GM19240 (cell line): ENCODE results near the gene DCDC2C.
"Not testable (repeated sequence)": the region's sequence is repeated elsewhere in the genome, so short reads cannot be mapped to it uniquely, and the experiment has no call there.

Experiments used
- DNase-seq: peaks from one replicate; pipeline ENCODE4 v3.0.0; 2011; ENCODE audit warnings: low spot score; ENCODE audit not compliant: insufficient read length

Gene DCDC2C, protein sequence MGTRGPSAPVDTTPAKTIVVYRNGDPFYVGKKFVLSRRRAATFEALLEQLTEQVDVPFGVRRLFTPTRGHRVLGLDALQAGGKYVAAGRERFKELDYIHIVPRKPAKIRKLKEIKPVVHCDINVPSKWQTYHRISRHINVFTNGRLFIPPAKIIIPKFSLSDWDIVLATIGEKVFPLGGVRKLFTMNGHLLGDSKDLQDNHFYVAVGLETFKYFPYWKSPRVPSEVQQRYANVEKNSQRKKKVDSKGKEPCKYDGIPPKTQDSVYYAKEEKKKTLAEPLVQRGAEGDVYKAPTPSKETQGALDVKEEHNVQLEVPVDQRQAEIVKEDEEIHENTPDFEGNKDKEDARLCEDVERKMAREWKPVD

DNA sequence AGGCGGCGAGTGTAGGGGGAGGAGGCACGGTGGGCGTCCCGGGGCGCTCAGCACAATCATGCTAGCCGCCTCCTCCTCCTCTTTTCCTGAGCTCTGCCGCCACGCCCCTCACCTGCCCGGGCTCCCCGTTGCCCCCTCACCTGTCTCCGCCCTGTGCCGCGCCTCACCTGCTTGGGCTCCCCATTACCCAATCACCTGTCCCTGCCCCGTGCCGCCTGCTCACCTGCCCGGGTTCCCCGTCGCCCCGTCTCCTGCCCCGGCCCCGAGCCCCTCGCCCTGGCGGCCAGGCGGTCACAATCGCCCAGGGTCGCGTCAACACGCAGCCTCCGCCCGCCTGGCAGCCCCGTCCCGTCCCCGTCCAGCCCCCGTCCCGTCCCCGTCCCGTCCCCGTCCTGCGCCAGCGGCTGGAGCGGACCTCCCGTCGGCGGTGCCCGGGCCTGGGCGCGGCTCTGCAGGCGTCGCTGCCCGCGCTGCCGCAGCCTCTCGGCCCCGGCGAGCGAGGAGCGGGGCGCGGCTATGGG lies at the start of gene DCDC2C:
Gene DCDC2C, plus strand, starts transcription at position 340 of the 521 bp plus-strand sequence. Its CDS starts 177 bp downstream, at position 517.
- DNase-seq = no peak

DNA sequence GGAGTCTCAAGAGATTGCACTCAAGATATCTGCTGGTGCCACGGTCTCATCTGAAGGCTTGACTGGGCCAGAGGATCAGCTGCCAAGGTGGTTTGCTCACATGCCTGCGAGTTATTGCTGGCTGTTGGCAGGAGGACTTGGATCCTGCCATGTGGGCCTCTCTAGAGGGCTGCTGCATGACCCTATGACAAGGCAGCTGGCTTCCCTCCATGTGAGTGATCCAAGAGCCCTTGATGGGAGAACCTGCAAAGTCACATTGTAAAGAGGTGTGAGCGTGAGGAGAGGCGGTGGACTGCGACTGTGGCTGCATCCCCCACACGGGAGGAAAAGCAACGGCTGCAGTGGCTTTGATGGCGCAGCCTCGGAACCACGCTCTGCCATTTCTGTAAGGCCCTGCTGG lies 49.4 kb upstream of the DCDC2C start:
- no peak for DNase-seq

DNA sequence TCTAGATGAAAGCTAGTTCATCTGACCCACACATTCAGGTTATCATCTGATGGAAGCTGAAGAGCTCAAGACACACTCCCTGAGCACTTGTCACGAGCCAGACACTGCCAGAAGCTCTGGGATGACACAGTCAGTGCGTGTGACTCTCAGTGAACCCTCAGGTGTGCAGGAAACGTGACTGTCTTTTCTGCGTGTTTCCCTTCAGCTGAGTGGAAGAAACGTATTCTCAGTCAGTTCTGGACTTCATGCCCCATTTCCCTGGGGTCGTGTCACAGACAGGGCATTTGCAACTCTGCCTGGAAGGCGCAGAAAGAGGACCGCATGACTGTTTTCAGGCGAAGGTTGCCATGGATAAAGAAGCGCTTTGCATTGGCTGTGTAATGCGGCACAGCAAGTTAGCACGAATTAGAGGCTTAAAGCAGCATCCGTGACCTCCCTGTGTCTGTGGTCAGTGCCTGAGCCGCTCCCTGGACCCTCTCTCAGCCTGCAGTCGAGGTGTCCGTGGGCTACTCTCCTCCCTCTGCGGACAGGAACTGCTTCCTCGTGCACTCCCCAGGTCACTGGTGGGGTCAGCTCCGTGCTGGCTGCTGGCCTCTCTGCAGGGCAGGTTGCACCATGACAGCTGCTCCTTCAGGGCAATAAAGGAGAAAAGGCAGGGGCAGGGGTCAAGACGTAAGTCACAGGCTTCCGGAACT lies 48.7 kb upstream of the DCDC2C start:
- no peak for DNase-seq

DNA sequence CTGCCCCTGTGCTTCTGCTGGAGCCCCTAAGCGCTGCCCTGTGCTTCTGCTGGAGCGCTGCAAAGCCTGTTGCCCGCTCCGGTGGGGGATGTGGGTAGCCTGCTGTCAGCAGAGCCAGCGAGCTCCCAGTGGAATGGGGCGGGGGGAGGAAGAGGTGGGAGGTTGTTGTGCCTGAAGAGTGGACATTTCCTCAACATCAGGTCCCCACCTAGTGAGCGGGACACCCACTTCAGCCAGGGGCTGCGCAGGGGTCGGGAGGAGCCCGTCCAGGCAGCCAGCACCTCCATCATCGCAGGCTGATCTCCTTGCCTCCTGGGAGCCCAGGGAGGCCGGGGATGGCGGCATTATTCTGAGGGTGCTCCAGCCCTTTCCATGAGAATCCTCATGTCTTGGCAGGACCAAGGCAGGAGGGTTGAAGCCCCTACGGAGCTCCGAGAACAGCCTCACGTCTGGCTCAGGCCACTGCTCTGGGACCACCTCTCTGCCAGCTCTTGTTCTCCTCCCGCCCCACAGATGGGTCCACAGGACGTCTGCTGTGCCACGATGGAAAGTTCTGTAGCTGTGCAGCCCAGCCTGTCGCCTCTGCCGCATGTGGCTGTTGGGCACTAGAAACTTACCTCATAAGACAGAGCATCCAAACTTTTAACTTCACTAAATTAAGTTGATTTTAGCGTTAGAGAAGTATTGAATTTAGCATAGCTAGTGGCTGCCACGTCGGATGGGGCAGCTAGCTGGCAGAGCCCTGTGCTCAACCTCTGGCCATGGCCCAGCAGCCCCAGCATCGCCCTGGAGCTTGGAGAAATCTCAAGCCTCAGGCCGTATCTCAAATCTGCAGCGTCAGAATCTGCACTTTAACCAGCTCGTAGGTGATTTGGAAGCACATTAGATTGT lies 47.3 kb upstream of the DCDC2C start:
- no peak for DNase-seq

DNA sequence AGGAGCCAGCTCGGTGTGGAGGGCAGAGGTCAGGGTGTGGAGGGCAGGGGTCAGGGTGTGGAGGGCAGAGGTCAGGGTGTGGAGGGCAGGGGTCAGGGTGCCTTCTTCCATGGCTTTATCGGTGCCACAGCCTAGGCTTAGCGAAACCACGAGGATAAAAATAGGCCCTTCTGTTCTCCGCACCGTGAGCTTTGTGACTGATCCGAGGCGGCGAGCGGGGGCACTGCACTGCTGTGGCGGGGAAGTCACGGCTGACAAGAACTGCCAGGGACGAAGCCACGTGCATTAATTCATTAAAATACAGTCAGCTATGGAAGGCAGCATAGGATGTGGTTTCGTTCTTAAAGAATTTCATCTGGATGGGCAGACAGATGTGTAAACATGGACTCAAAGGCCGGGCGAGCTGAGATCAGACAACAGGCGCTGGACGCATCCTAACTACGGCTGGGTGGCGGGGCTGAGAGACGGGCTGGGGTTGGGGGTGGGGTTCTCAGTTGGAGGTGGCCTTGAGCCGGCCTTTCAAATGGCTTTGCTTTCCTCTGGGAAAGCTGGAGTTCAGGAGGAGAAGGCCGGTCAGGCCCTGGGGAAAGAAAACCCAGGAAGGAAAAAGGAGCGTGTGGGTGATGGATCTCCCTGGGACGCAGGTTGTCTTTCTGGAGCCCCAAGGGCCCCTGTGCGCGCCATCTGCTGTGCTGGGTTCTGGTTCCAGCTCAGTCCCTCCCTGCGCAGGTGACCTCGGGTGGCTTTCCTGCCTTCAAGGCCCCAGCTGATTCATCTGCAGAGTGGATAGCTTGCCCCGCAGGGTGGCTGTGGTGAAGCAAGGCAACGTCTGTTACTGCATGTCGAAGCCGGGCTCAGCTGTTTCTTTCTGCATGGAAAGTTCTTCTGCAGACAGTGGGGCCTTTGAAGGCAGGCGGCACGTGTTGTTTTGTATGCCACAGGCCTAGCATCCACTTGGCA lies 46.3 kb upstream of the DCDC2C start:
- no peak for DNase-seq

DNA sequence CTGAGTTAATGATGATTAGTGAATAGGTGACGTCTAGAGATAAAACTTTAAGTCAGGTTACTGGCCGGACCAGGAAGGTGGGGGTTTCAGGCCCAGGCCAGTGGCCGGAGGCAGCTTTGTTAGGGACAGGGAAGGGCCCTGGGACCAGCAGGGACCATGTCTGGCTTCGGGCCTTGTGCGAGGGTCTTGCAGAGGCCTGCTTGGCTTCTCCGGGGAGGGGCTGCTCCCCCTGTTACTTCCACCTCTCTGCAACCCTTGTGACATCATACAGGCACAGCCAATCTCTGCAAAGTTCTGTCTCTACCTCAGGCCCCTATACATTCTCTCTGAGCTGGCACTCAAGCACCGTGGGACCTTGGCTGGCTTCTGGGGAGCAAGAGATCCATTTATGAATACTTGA lies 45.5 kb upstream of the DCDC2C start, which contains the start of gene ALLC:
Gene ALLC, plus strand, starts transcription at position 320 of the 400 bp plus-strand sequence. CDS start 12,958 bp downstream, outside the sequence.
- DNase-seq = no peak

DNA sequence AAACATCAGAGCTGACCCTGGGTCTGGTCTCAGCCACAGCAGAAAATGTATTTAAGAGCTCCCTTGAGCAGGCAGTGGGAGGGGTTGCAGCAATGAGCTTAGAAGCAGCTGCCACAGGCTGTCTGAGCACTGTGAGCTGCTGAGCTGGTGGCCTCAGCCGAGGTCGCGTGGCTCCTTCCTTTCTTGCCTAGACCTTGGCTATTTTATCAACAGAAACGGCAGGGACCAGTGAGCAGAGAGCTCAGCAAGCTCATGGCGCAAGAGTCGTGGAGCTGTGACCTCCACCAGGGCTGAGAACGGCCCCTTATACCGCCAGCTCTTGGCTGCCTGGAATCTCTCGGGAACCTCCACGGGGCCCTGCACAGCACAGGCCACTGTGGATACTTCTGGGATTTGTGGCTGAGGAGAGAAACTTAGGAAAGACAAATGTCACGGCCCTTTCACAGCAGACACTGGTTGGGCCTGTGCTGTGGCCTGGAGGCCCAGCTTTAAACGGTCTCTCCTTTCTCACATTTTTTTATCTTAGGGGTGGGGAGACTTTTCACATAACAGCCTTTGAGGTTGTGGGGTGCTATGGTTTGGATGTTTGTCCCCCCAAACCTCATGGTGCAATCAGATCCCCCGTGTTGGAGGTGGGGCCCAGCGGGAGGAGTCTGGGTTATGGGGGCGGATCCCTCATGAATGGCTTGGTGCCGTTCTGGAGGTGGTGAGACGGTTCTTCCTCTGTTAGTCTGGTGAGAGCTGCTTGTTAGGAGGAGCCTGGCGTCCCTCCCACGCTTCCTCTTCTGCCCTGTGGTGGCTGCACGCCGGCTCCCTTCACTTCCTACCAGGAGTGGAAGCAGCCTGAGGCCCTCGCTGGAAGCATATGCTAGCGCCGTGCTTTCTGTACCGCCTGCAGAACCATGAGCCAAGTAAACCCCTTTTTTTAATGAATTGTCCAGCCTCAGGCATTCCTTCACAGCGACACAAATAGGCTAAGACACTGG lies 43.6 kb upstream of the DCDC2C start:
- no peak for DNase-seq

DNA sequence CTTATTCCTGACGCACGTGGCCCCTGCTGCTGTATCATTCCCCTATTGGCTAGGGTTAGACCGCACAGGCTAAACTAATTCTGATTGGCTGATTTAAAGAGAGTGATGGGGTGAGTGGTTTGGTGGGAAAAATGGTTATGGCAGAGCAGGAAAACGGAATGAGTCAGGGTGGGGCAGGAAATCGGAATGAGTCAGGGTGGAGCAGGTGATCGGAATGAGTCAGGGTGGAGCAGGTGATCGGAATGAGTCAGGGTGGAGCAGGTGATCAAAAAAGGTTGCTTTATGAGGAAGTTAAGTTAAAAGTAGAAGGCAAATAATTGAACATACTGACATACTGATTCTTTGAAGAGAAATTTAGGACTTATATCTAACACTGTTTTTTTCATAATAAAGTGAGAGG lies 42.7 kb upstream of the DCDC2C start:
- DNase-seq = not testable (repeated sequence)

DNA sequence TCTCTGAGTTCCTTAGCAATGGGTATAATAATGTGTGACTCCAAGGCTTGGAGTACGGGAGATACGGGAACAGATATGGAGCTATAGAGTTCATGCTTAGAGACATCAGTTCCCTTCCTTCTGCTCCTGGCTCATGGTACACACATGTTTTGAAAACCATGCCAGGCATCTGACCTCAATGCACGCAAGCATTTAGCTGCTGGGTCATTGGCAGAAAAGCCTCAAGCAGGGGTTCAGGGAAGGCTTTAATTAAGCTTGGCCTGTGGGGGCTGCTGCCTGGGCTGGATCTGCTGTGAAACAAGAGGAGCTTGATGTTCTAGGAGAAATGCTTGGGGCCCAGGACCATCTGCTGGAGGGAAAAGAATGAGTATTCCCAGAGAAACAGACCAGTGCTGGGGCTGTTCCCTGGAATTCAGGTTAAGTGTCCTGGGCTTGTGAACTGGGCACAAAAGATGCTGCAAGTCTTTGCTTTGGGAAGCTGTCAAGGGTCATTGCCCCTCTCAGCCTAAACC lies 42.2 kb upstream of the DCDC2C start:
- DNase-seq = no peak

DNA sequence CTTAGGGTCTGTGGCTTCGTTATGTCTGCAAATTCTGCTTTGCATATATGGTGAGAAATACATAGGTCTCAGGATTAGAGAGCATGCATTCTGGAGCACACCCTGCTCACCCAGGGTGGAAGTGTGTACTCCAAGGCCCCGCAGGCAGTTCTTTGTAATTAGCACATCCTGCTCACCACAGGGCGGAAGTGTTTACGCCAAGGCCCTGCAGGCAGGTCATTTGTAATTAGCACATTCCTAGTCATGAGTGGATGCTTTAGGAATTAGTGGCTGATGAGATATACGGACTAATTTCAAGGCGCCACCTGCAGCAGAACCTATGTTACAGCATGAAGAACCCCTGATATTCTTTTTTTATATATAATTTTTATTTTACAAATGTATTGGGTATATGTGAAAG lies 41.1 kb upstream of the DCDC2C start:
- no peak for DNase-seq

DNA sequence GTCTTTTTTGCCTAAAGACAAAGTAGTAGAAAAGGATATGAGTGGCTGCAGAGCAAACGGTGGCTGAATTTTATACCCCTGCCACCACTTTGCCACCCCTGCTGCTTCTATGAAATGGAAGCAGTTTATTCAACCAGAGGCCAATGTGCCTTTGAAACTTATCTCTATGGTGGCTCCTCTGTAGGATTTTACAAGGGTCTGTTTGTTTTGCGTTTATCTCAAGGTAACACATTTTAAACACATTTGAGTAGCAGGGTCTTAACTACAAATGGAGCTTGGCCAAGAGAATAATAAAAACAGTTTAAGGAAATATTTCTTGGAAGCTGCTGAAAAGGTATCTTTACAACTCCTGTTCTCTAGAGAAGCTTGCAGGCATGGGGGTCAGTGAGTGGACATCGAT lies 39.3 kb upstream of the DCDC2C start:
- DNase-seq = no peak

DNA sequence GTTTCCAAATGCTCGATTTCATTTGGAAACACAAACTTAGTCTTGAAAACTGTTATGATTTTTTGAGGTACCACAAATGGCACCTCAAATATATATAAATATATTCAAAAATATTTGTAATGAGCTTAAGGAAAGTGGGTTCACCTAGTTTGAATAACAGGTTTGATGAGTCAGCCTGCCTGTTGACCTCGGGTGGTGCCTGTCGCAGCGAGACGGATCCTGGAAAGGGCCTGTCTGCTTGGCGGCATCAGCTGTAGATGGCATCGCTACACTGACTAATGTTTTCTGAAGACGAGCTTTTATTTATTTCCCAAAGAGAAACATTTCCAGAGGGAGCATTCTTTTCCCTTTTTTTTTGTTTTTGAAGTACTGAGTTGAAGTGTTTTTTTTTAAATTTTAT lies 38.5 kb upstream of the DCDC2C start:
- no peak for DNase-seq

DNA sequence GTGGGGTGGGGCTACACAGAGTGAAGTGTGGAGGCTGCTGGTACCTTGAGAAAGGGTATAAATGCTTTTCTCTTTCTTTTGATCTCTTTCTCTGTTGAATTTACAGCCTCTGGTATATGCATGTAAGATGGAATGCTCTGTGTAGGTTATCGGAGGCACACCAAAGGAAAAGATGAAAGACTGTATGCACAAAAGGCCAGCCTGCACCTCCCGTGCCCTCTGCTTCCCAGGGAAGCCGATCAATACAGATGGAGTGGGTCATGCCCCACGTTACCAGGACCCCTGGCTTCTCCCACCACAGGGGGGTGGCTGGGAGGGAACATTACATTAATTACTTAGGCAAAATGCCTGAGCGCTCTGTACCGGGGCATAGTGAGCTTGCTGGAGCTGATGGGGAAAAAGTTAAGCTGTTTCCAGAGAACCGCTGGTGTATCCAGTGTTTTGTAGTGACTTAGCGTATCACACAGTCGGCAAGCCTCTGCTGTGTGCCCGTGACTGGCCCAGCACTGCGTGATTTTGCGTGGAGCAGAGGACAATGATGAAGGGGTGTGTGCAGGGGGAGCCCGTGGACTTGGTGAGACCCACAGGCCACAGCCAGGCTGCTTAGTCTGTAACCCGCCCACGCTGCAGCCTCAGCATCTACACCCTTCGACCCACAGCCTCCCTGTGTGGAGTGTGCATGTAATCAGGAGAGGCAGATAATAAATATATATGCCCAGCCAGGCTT lies 37.3 kb upstream of the DCDC2C start:
- no peak for DNase-seq

DNA sequence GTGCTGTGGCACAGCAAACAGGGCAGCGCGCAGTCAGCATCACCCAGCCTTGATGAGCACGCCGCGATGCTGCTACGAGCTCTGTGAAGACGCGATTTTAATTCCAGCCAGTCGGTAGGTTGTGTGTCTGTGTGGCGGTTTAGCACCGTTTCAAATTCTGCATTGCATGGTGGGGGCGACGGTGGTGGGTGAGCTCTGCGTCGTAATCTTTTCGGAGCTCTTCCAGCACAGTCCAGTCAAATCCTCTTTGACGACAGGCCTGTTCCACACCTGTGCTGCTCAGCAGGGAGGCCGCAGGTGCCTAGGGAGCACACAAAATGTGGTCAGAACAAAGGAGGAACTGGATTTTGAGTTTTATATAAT lies 36.8 kb upstream of the DCDC2C start:
- DNase-seq = no peak

DNA sequence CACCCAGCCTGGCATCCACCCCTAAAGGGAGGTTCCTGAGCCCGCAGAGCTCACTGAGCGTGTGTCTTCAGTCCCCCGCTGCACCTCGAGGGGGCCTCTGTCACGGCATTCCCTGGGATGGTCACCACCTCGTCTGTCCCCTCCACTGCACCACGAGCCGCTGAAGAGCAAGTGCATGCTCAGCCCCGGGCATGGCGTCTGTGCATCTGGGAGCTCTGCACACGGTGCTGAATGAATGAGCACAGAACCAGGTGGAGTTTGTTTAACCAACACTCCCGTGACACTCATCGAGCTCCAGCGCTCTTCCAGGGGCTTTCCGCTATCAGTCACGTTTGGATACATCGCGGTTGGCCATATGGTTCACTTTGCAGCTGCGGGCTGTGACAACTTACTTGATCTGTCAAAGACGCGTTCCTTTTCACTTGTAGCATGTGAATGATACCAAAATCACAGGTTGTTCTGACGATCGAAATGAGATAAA lies 36.2 kb upstream of the DCDC2C start:
- DNase-seq = no peak

DNA sequence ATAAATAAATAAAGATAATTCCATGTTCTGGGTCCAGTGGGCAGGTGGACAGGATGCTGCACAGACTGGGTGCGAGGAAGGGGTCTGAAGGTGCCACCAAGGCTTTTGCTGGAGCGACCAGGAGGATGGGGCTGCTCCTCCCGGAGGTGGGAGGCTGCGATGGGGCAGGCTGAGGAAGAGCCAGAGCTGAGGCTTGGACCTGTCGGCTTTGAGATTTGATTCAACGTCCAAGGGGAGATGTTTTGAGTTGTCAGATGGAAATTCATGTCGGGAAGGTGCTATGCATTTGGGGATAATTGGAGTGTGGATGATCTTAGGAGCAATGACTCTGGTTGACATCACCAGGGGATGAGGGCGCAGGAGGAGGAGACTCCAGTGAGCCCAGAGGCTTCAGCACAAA lies 33.7 kb upstream of the DCDC2C start:
- DNase-seq = no peak

DNA sequence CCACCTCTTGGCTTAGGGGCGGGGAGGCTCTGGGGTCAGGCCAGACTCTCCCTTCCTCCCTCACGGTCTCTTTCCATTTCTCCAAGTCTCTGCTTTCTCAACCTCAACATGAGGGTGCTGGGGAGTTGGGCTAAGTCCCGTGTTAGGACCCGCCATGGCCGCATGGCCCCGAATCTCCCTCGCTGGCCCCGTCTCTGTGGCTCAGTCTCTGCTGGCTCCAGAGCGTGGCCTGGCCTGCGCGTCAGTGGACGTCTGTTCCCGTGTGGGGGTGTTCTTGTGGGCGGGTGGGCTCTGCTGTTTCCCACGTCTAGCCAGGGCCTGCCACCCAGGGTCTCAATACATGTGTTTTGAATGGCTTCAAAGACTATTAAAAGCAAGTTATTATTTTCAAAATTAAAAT lies 33.0 kb upstream of the DCDC2C start:
- DNase-seq = no peak

DNA sequence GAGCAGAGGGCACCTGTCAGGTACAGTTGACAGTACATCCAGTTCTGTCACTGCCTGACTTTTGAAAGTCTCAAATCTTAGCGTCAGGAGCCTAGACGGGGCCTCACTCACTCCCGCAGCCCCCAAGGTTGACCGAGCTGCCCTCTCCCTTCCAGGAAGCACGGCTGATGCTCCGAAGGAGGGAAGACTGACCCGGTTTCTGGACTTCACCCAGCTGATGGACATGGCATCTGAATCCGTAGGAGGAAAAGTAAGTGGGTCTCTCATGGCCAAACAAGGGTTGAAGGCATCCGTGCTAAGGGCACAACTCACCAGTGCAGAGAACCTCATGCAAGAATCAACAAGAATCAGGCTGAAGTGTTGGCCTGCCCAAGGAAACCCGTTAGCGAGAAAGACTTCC lies 32.4 kb upstream of the DCDC2C start:
- DNase-seq = no peak
